SK-N-SH treated with all-trans-retinoic acid at 6 μM for 48 hours (cell line): Measurements from ENCODE around the gene BEST1.

Experiments
- GLIS3 ChIP-seq: fragments of 250-450 bp; sonication (Bioruptor Pico); IDR thresholded peaks from 2 replicates; pipeline ENCODE4 v1.5.0; 2020; ENCODE audit warnings: mild to moderate bottlenecking, moderate library complexity
- RARB ChIP-seq: fragments of 250-450 bp; sonication (Bioruptor Pico); IDR thresholded peaks from 2 replicates; pipeline ENCODE4 v1.8.0; 2021; ENCODE audit warnings: mild to moderate bottlenecking, moderate library complexity
- SNAI2 ChIP-seq: fragments of 250-450 bp; sonication (Bioruptor Pico); IDR thresholded peaks from 2 replicates; pipeline ENCODE4 v1.5.0; 2020; ENCODE audit warnings: mild to moderate bottlenecking, moderate library complexity
- TCF4 ChIP-seq: fragments of 250-450 bp; sonication (Bioruptor Pico); IDR thresholded peaks from 2 replicates; pipeline ENCODE4 v1.8.0; 2021; ENCODE audit warnings: mild to moderate bottlenecking, moderate library complexity, borderline replicate concordance
- TOX ChIP-seq: fragments of 250-450 bp; sonication (Bioruptor Pico); IDR thresholded peaks from 2 replicates; pipeline ENCODE4 v1.8.0; 2021; ENCODE audit warnings: mild to moderate bottlenecking, moderate library complexity, borderline replicate concordance
- ZFP3 ChIP-seq: fragments of 250-450 bp; sonication (Bioruptor Pico); IDR thresholded peaks from 2 replicates; pipeline ENCODE4 v1.5.0; 2020; ENCODE audit warnings: mild to moderate bottlenecking, moderate library complexity
- TF ChIP-seq, protein P1 (sequence below): fragments of 250-450 bp; sonication (Bioruptor Pico); IDR thresholded peaks from 2 replicates; pipeline ENCODE4 v1.5.0; 2020; ENCODE audit warnings: mild to moderate bottlenecking, moderate library complexity
- TF ChIP-seq, protein P2 (sequence below): fragments of 250-450 bp; sonication (Bioruptor Pico); IDR thresholded peaks from 2 replicates; pipeline ENCODE4 v1.5.1; 2020; ENCODE audit warnings: low read depth, mild to moderate bottlenecking, moderate library complexity
- TF ChIP-seq, protein P3 (sequence below): fragments of 250-450 bp; sonication (Bioruptor Pico); IDR thresholded peaks from 2 replicates; pipeline ENCODE4 v1.8.0; 2020; ENCODE audit warnings: mild to moderate bottlenecking, moderate library complexity, borderline replicate concordance

DNA sequence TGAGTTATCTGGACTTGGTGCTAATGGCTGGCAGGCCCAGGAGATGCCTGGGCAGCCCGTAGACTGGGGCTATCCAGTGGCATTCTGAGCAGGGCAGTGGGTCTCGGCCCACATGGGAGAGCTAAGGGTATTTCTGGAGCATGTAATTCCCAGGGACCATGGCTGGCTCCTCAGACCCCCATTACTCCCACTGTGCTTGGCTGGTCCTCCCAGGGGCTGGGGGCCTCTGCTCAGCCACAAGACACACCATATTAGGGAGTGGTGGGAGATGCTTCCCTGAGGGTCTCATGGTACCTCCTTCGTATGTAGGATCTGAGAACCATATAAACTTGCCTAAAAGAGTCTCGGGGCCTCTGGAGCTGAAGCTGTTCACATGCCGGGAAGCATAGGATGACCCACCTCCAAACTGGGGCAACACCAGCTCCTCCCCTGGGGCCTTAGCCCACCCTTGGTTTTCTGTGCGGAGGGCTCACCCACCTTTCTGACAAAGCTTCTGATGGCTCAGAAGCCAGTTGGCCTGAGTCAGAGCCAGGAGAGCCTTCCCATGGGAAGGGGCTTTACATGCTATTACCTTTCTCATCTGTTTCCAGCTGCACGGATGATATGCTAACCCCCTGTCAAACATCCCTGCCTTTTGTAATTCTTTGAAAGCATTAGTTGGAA is 26.8 kb downstream of the BEST1 start:
- TF ChIP-seq GLIS3 (CRISPR knock-in tag): no peak
- no peak for TF ChIP-seq ZFP3 (CRISPR knock-in tag)
- TF ChIP-seq TCF4 (CRISPR knock-in tag): no peak
- TF ChIP-seq, protein P1, sequence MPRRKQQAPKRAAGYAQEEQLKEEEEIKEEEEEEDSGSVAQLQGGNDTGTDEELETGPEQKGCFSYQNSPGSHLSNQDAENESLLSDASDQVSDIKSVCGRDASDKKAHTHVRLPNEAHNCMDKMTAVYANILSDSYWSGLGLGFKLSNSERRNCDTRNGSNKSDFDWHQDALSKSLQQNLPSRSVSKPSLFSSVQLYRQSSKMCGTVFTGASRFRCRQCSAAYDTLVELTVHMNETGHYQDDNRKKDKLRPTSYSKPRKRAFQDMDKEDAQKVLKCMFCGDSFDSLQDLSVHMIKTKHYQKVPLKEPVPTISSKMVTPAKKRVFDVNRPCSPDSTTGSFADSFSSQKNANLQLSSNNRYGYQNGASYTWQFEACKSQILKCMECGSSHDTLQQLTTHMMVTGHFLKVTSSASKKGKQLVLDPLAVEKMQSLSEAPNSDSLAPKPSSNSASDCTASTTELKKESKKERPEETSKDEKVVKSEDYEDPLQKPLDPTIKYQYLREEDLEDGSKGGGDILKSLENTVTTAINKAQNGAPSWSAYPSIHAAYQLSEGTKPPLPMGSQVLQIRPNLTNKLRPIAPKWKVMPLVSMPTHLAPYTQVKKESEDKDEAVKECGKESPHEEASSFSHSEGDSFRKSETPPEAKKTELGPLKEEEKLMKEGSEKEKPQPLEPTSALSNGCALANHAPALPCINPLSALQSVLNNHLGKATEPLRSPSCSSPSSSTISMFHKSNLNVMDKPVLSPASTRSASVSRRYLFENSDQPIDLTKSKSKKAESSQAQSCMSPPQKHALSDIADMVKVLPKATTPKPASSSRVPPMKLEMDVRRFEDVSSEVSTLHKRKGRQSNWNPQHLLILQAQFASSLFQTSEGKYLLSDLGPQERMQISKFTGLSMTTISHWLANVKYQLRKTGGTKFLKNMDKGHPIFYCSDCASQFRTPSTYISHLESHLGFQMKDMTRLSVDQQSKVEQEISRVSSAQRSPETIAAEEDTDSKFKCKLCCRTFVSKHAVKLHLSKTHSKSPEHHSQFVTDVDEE (CRISPR knock-in tag): no peak
- TF ChIP-seq, protein P2, sequence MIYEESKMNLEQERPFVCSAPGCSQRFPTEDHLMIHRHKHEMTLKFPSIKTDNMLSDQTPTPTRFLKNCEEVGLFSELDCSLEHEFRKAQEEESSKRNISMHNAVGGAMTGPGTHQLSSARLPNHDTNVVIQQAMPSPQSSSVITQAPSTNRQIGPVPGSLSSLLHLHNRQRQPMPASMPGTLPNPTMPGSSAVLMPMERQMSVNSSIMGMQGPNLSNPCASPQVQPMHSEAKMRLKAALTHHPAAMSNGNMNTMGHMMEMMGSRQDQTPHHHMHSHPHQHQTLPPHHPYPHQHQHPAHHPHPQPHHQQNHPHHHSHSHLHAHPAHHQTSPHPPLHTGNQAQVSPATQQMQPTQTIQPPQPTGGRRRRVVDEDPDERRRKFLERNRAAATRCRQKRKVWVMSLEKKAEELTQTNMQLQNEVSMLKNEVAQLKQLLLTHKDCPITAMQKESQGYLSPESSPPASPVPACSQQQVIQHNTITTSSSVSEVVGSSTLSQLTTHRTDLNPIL (CRISPR knock-in tag): no peak
- no peak for TF ChIP-seq RARB (CRISPR knock-in tag)
- TF ChIP-seq SNAI2 (CRISPR knock-in tag): no peak
- no peak for TF ChIP-seq TOX (CRISPR knock-in tag)
- TF ChIP-seq, protein P3, sequence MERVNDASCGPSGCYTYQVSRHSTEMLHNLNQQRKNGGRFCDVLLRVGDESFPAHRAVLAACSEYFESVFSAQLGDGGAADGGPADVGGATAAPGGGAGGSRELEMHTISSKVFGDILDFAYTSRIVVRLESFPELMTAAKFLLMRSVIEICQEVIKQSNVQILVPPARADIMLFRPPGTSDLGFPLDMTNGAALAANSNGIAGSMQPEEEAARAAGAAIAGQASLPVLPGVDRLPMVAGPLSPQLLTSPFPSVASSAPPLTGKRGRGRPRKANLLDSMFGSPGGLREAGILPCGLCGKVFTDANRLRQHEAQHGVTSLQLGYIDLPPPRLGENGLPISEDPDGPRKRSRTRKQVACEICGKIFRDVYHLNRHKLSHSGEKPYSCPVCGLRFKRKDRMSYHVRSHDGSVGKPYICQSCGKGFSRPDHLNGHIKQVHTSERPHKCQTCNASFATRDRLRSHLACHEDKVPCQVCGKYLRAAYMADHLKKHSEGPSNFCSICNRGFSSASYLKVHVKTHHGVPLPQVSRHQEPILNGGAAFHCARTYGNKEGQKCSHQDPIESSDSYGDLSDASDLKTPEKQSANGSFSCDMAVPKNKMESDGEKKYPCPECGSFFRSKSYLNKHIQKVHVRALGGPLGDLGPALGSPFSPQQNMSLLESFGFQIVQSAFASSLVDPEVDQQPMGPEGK (CRISPR knock-in tag): no peak
